Activated T-helper 1 cell treated with anti-CD3 and anti-CD28 coated beads, Interleukin-12 subunit alpha, Interleukin-12 subunit beta, Interleukin-2, Interleukin-4 antibody, amounts not matched to agents 30 ng/mL and 10 ng/mL and 1 ng/mL, durations not matched to agents 14 hours and 24 hours and 36 hours (primary cell): ENCODE data around the gene FAM3B. TPM values are rescaled to one million over a fixed set of nuclear protein-coding genes. Genes with fewer than 3 reads are reported as not detected.
"Not testable (repeated sequence)": the region's sequence is repeated elsewhere in the genome, so short reads cannot be mapped to it uniquely, and the experiment has no call there.

Experiments
- DNase-seq: peaks from one replicate; pipeline ENCODE4 v3.0.0; 2021; ENCODE audit warnings: low spot score
- H3K27ac Mint-ChIP-seq: one replicate; pipeline ENCODE4 v1.8.0; 2021; ENCODE audit warnings: mild to moderate bottlenecking, mixed read lengths
- H3K27me3 Mint-ChIP-seq: one replicate; pipeline ENCODE4 v1.8.0; 2022; ENCODE audit warnings: mild to moderate bottlenecking, moderate library complexity, mixed read lengths; ENCODE audit not compliant: insufficient read depth
- H3K36me3 Mint-ChIP-seq: one replicate; pipeline ENCODE4 v1.8.0; 2021; ENCODE audit warnings: low read depth, mixed read lengths
- H3K4me1 Mint-ChIP-seq: one replicate; pipeline ENCODE4 v1.8.0; 2021; ENCODE audit warnings: low read depth, mixed read lengths
- H3K4me3 Mint-ChIP-seq: one replicate; pipeline ENCODE4 v1.8.0; 2021; ENCODE audit warnings: mild to moderate bottlenecking, moderate library complexity, mixed read lengths
- H3K9me3 Mint-ChIP-seq: one replicate; pipeline ENCODE4 v1.8.0; 2021; ENCODE audit warnings: mixed read lengths
- intact Hi-C: fragments of 100-400 bp; cut with micrococcal nuclease; formaldehyde crosslinking; loops from one replicate; pipeline ENCODE4 v1.15.1; 2024
- total RNA-seq: library from RNA; stranded (reverse); gene quantifications from 2 replicates; pipeline ENCODE4 v1.2.3, GENCODE V29; 2022

FAM3B gene
- total RNA-seq, 1 donor from 2014 or later = not detected

- H3K4me1 Mint-ChIP-seq = no peaks in the 10 kb centered on the region
- H3K27me3 Mint-ChIP-seq = peaks cover 32% of the 10 kb centered on the region
- H3K27ac Mint-ChIP-seq = no peak overlapping the region
- H3K4me3 Mint-ChIP-seq = no peak overlapping the region
- no peak for DNase-seq
- intact Hi-C loops = no loop called here
- no peaks in the 10 kb centered on the region for H3K36me3 Mint-ChIP-seq
- peaks cover 5% of the 10 kb centered on the region for H3K9me3 Mint-ChIP-seq
Observed at GRCh38 chr21:41346758-41347157, 30.2 kb downstream of the FAM3B start.

GRCh38 chr21:41348434-41348833 is 31.8 kb downstream of the FAM3B start:
- Mint-ChIP-seq H3K4me3 (no peak overlapping the region), H3K27ac (no peak overlapping the region), H3K36me3 (no peaks in the 10 kb centered on the region), H3K27me3 (peaks cover 26% of the 10 kb centered on the region), H3K4me1 (no peaks in the 10 kb centered on the region), H3K9me3 (no peaks in the 10 kb centered on the region)
- no peak for DNase-seq
- intact Hi-C loops = no loop called here

GRCh38 chr21:41349126-41349525 is 32.5 kb downstream of the FAM3B start:
- Mint-ChIP-seq H3K27ac (no peak overlapping the region), H3K36me3 (no peaks in the 10 kb centered on the region), H3K4me3 (no peak overlapping the region), H3K27me3 (peaks cover 29% of the 10 kb centered on the region), H3K9me3 (no peaks in the 10 kb centered on the region), H3K4me1 (no peaks in the 10 kb centered on the region)
- intact Hi-C loops = no loop called here
- DNase-seq = no peak

- no peak for DNase-seq
- H3K36me3 Mint-ChIP-seq = peaks cover 2% of the 10 kb centered on the region
- no peak overlapping the region for H3K27ac Mint-ChIP-seq
- no peaks in the 10 kb centered on the region for H3K9me3 Mint-ChIP-seq
- H3K27me3 Mint-ChIP-seq = peaks cover 34% of the 10 kb centered on the region
- H3K4me3 Mint-ChIP-seq = no peak overlapping the region
- intact Hi-C loops = no loop called here
- H3K4me1 Mint-ChIP-seq = peaks cover 6% of the 10 kb centered on the region
Observed at GRCh38 chr21:41349619-41350390, 33.2 kb downstream of the FAM3B start.

GRCh38 chr21:41350436-41351155 is 34.0 kb downstream of the FAM3B start:
- no peak overlapping the region for H3K27ac Mint-ChIP-seq
- peaks cover 8% of the 10 kb centered on the region for H3K4me1 Mint-ChIP-seq
- H3K27me3 Mint-ChIP-seq = peaks cover 39% of the 10 kb centered on the region
- peaks cover 2% of the 10 kb centered on the region for H3K36me3 Mint-ChIP-seq
- H3K4me3 Mint-ChIP-seq = no peak overlapping the region
- DNase-seq = no peak
- intact Hi-C loops = no loop called here
- no peaks in the 10 kb centered on the region for H3K9me3 Mint-ChIP-seq

- DNase-seq = no peak
- H3K27me3 Mint-ChIP-seq = peaks cover 19% of the 10 kb centered on the region
- H3K9me3 Mint-ChIP-seq = no peaks in the 10 kb centered on the region
- no peak overlapping the region for H3K27ac Mint-ChIP-seq
- H3K4me1 Mint-ChIP-seq = peaks cover 25% of the 10 kb centered on the region
- H3K4me3 Mint-ChIP-seq = no peak overlapping the region
- H3K36me3 Mint-ChIP-seq = peaks cover 4% of the 10 kb centered on the region
- intact Hi-C loops = no loop called here
Observed at GRCh38 chr21:41357546-41357945, 40.9 kb downstream of the FAM3B start.

- Mint-ChIP-seq H3K27ac (no peak overlapping the region), H3K36me3 (peaks cover 4% of the 10 kb centered on the region), H3K4me3 (no peak overlapping the region), H3K9me3 (no peaks in the 10 kb centered on the region), H3K27me3 (peaks cover 16% of the 10 kb centered on the region), H3K4me1 (peaks cover 33% of the 10 kb centered on the region)
- no peak for DNase-seq
- intact Hi-C loops = no loop called here
Observed at GRCh38 chr21:41358193-41359166, 41.9 kb downstream of the FAM3B start.

- Mint-ChIP-seq H3K27ac (no peak overlapping the region), H3K4me3 (no peak overlapping the region), H3K4me1 (peaks cover 40% of the 10 kb centered on the region), H3K36me3 (peaks cover 6% of the 10 kb centered on the region), H3K9me3 (no peaks in the 10 kb centered on the region), H3K27me3 (peaks cover 11% of the 10 kb centered on the region)
- intact Hi-C loops = no loop called here
- DNase-seq = no peak
Observed at GRCh38 chr21:41359286-41359685, 42.7 kb downstream of the FAM3B start.

GRCh38 chr21:41359754-41360071 is 43.1 kb downstream of the FAM3B start:
- not testable (repeated sequence) for H3K9me3 Mint-ChIP-seq, H3K4me3 Mint-ChIP-seq, H3K27me3 Mint-ChIP-seq, H3K36me3 Mint-ChIP-seq, DNase-seq, H3K27ac Mint-ChIP-seq
- peaks cover 39% of the 10 kb centered on the region for H3K4me1 Mint-ChIP-seq
- intact Hi-C loops = loop anchor here (5.0 to 10.0 kb wide), 3 partner anchors 77 to 645 kb away; partner anchors contain the start of gene RIPK4

- intact Hi-C loops = loop anchor here (5.0 to 10.0 kb wide), 3 partner anchors 78 to 645 kb away; partner anchors contain the start of gene RIPK4
- H3K9me3 Mint-ChIP-seq = no peaks in the 10 kb centered on the region
- DNase-seq = no peak
- H3K27me3 Mint-ChIP-seq = peaks cover 4% of the 10 kb centered on the region
- peaks cover 42% of the 10 kb centered on the region for H3K4me1 Mint-ChIP-seq
- no peak overlapping the region for H3K4me3 Mint-ChIP-seq
- peaks cover 11% of the 10 kb centered on the region for H3K36me3 Mint-ChIP-seq
- H3K27ac Mint-ChIP-seq = no peak overlapping the region
Observed at GRCh38 chr21:41360072-41360821, 43.6 kb downstream of the FAM3B start.

GRCh38 chr21:41361053-41361785 is 44.6 kb downstream of the FAM3B start:
- no peak for DNase-seq
- H3K27ac Mint-ChIP-seq = peak overlapping the region; percentile 98
- intact Hi-C loops = loop anchor here (5.0 to 10.0 kb wide), 3 partner anchors 79 to 644 kb away; partner anchors contain the start of gene RIPK4
- H3K4me3 Mint-ChIP-seq = peak overlapping the region; percentile 89
- peaks cover 19% of the 10 kb centered on the region for H3K36me3 Mint-ChIP-seq
- no peaks in the 10 kb centered on the region for H3K9me3 Mint-ChIP-seq
- H3K4me1 Mint-ChIP-seq = peaks cover 49% of the 10 kb centered on the region
- H3K27me3 Mint-ChIP-seq = no peaks in the 10 kb centered on the region
